Glutamatergic neuron (in vitro differentiated cells): ENCODE measurements around the gene KLC3. TPM values are rescaled to one million over a fixed set of nuclear protein-coding genes. Genes with fewer than 3 reads are reported as not detected.

Experiments used
- DNase-seq: peaks from one replicate; pipeline ENCODE4 v3.0.0; 2022
- H3K27ac Mint-ChIP-seq: one replicate; pipeline ENCODE4 v1.8.0; 2020; ENCODE audit warnings: mild to moderate bottlenecking, mixed read lengths, inconsistent platforms; ENCODE audit not compliant: unreplicated experiment
- H3K27me3 Mint-ChIP-seq: one replicate; pipeline ENCODE4 v1.8.0; 2020; ENCODE audit warnings: mild to moderate bottlenecking, moderate library complexity, mixed read lengths, inconsistent platforms; ENCODE audit not compliant: unreplicated experiment
- H3K36me3 Mint-ChIP-seq: one replicate; pipeline ENCODE4 v1.8.0; 2020; ENCODE audit warnings: mild to moderate bottlenecking, mixed read lengths, inconsistent platforms; ENCODE audit not compliant: unreplicated experiment
- H3K4me1 Mint-ChIP-seq: one replicate; pipeline ENCODE4 v1.8.0; 2020; ENCODE audit warnings: mild to moderate bottlenecking, low read depth, mixed read lengths, inconsistent platforms; ENCODE audit not compliant: unreplicated experiment
- H3K4me3 Mint-ChIP-seq: one replicate; pipeline ENCODE4 v1.8.0; 2020; ENCODE audit warnings: mild to moderate bottlenecking, mixed read lengths, inconsistent platforms; ENCODE audit not compliant: unreplicated experiment
- H3K9me3 Mint-ChIP-seq: one replicate; pipeline ENCODE4 v1.8.0; 2020; ENCODE audit warnings: mild to moderate bottlenecking, moderate library complexity, mixed read lengths, inconsistent platforms; ENCODE audit not compliant: unreplicated experiment
- total RNA-seq: library from RNA; stranded (reverse); fragmentation: NEBNext Ultra II Directional; extraction: Animal tissue kit (Norgen Biotek cat#: 25700); gene quantifications from one replicate; pipeline ENCODE4 v1.2.1, GENCODE V29; 2021; ENCODE audit not compliant: unreplicated experiment
- TF ChIP-seq, protein P1 (sequence below): fragments of 200-600 bp; sonication (generic); IDR thresholded peaks from one replicate; pipeline ENCODE4 v1.5.0; 2021; ENCODE audit not compliant: partially characterized antibody, unreplicated experiment

The KLC3 gene
- total RNA-seq, 1 donor from 2014 or later = not detected

DNA sequence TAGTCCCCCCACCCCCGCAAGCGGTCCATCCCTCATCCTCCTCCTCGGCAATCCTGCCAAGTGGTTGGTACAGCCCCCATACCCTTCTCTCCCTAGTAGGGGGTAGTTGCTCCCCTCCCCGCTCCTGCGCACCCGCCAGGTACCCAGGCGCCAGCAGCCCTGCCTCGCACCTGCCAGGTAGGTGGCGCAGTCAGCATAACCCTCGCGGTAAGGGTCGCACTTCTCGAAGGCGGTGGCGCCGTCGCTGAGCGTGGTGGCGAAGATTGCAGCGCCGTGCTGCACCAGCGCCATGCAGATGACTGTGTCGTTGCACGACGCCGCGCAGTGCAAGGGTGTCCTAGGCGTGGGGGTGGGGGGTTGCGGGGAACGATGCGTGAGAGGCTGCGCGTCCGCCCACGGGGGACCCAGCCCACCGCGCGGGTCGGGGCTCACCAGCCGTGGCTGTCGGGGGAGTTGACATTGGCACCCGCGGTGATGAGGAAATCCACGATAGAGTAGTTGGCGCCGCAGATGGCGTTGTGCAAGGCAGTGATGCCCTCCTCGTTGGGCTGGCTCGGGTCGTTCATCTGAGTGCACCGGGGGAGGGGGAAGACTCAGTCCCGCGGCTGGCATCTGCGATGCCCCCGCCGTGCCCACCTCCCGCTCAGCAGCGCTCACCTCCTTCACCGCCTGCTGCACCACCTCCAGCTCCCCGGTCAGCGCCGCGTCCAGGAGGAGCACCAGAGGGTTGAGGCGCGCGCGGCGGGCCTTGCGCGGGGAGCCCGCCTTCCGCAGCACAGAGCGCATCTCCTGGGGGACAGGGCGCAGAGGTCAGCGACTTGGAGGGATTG lies 45.1 kb downstream of the KLC3 start:
- Mint-ChIP-seq H3K27me3 (peaks cover 8% of the 10 kb centered on the region), H3K27ac (no peak overlapping the region), H3K4me1 (peaks cover 2% of the 10 kb centered on the region), H3K4me3 (no peak overlapping the region), H3K9me3 (no peaks in the 10 kb centered on the region), H3K36me3 (no peaks in the 10 kb centered on the region)
- DNase-seq = peak; percentile 39
- TF ChIP-seq, protein P1, sequence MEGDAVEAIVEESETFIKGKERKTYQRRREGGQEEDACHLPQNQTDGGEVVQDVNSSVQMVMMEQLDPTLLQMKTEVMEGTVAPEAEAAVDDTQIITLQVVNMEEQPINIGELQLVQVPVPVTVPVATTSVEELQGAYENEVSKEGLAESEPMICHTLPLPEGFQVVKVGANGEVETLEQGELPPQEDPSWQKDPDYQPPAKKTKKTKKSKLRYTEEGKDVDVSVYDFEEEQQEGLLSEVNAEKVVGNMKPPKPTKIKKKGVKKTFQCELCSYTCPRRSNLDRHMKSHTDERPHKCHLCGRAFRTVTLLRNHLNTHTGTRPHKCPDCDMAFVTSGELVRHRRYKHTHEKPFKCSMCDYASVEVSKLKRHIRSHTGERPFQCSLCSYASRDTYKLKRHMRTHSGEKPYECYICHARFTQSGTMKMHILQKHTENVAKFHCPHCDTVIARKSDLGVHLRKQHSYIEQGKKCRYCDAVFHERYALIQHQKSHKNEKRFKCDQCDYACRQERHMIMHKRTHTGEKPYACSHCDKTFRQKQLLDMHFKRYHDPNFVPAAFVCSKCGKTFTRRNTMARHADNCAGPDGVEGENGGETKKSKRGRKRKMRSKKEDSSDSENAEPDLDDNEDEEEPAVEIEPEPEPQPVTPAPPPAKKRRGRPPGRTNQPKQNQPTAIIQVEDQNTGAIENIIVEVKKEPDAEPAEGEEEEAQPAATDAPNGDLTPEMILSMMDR = no peak

DNA sequence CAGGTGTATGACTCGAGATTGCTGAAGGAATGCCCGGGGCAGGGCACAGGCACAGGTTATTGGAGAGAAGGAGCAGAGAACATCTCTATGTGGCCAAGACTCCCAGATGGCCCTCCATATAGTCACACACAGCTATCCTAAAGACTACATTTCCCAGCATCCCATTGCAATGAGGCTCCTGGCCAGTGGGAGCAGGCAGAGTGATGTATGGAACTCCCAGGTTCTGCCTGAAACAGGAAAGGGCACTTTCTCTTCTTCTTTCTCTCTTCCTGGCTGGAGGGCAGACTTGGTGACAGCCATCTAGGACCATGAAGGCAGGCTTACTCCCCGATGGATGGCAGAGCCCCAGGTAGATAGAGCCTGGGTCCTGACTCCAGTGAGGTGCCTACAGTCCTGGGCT lies 50.8 kb downstream of the KLC3 start:
- Mint-ChIP-seq H3K27me3 (peaks cover 6% of the 10 kb centered on the region), H3K27ac (no peak overlapping the region), H3K36me3 (no peaks in the 10 kb centered on the region), H3K9me3 (peaks cover 1% of the 10 kb centered on the region), H3K4me3 (no peak overlapping the region), H3K4me1 (peaks cover under 1% of the 10 kb centered on the region)
- DNase-seq = no peak
- TF ChIP-seq, protein P1 = no peak

DNA sequence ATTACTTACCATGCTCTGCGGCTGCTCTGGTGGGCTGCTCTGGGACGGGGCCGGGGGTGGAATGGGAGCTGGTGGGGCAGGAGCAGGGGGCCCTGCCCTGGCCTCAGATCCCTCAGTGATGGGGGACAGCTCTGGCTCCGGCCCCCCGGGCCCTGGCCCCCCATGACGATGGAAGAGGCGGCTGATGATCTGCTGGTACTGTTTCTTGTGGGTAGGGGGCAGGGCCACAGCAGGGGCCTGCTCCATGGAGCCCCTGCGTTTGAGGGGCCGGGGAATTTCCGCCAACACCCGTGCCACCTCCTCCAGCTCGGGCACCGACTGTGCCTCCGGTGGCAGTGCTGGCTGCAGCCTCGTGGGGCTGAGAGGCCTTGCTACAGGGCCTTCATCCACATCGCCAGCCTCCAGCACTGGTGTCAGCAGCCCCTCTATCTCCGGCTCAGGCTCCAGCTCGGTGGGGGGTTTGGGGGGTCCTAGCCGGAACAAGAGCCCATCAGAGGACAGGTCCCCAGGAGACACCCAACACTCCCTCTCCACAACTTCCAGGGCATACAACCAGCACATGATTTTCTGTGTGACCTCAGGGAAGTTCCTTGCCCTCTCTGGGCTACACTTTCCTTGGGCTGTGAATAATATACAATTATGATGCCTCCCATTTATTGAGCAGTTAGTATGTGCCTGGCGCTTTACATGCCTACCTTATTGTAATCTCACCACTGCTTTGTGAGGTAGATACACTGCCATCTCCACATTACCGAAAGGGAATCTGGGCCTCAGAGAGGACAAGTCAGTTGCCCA lies 51.5 kb downstream of the KLC3 start:
- H3K27ac Mint-ChIP-seq = no peak overlapping the region
- TF ChIP-seq, protein P1 = no peak
- DNase-seq = no peak
- no peaks in the 10 kb centered on the region for H3K4me1 Mint-ChIP-seq
- H3K27me3 Mint-ChIP-seq = peaks cover 5% of the 10 kb centered on the region
- peaks cover 1% of the 10 kb centered on the region for H3K9me3 Mint-ChIP-seq
- no peak overlapping the region for H3K4me3 Mint-ChIP-seq
- H3K36me3 Mint-ChIP-seq = no peaks in the 10 kb centered on the region

DNA sequence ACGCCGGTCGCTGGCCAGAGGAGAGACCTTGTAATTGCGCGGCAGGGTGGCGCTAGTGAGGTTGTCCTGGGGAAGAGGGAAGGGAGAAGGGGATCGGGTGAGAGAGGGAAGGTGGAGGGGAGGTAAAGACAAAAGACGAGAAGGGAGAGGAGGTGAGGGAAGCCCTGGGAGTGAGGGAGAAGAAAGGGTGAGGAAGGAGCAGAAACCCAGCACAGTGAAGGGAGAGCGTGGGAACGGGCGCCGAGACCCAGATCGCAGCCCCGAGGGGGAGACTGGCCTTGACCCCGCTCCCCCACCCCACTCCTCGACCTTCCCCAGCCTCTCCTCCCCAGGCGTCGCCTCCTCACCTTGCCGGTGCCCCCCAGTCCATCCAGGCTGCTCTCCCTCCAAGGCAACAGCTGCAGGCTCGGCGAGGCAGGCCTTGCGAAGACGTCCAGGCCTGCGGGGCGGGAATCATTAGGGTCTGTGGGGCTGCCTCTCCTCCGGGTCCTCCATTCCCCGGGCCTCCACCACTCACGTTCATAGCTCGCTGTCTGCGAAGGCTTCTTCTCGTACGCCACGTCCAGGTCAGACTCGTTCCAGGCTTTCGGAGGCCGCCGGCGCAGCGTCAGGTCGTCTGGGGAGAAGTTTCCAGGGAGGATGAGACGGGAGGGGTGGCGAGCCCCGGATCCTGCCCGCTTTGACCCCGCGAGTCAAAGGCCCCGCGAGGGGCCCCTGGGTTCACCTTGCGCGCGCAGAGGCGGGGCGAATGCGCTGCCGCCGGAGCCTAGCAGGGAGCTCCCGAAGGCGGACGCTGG lies 55.5 kb downstream of the KLC3 start:
- peaks cover 1% of the 10 kb centered on the region for H3K9me3 Mint-ChIP-seq
- H3K4me1 Mint-ChIP-seq = peaks cover 3% of the 10 kb centered on the region
- H3K27ac Mint-ChIP-seq = no peak overlapping the region
- H3K36me3 Mint-ChIP-seq = no peaks in the 10 kb centered on the region
- H3K4me3 Mint-ChIP-seq = no peak overlapping the region
- H3K27me3 Mint-ChIP-seq = peaks cover 14% of the 10 kb centered on the region
- peak; percentile 75 for DNase-seq
- TF ChIP-seq, protein P1 = no peak
